ENCODE measurements around the gene MIXL1. TPM values are rescaled to one million over a fixed set of nuclear protein-coding genes. Genes with fewer than 3 reads are reported as not detected.

MIXL1 gene
- total RNA-seq, 1 donor from 2014 or later: not detected

Other genes starting within 250 kb of the MIXL1 start
- 27.2 and 34.9 TPM in 2 replicates for gene SDE2, start 224.3 kb upstream of the MIXL1 start, total RNA-seq
- 187 and 266 TPM in 2 replicates for gene H3-3A, start 160.9 kb upstream of the MIXL1 start, total RNA-seq
- gene ACBD3, start 36.9 kb upstream of the MIXL1 start, total RNA-seq: 66.5 and 66.7 TPM in 2 replicates
- gene LIN9, start 85.5 kb downstream of the MIXL1 start, total RNA-seq: 3.4 and 7.1 TPM in 2 replicates
- gene PARP1, start 184.4 kb downstream of the MIXL1 start, total RNA-seq: 93.8 and 127 TPM in 2 replicates